ENCODE measurements around the gene GATB. TPM values are rescaled to one million over a fixed set of nuclear protein-coding genes. Genes with fewer than 3 reads are reported as not detected.

The GATB gene
- total RNA-seq, 1 experiment from 2014 or later, result 21.2 TPM

DNA sequence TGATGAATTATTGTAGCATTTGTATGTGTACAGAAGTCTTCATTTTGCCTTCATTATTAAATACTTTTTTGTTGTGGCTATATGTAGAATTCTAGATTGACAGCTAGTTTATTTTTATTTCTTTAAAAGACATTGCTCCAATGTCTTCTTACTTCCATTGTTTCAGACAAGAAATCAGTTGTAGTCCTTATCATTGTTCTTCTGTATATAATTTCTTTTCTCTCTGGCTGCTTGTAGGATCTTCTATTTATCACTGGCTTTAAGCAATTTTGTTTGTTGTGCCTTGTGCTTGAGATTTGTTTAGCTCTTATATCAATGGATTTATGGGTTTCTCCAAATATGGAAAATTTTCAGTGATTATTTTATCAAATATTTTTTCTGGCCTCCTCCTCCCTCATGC, 13.5 kb upstream of the GATB start:
- Mint-ChIP-seq H3K9me3 (peaks cover 38 to 39% of the 10 kb centered on the region in 2 experiments), H3K27ac (no peak overlapping the region), H3K4me1 (0 out of 4 replicates have a peak, but pooled peaks cover 0 to 2% of the 10 kb centered on the region in 2 experiments), H3K27me3 (ENCODE audit: low read depth) (no peaks in the 10 kb centered on the region), H3K36me3 (ENCODE audit: insufficient read depth in 1 of 3, low read depth in 3 of 3) (peaks cover 15 to 45% (median 30%) of the 10 kb centered on the region in 3 experiments), H3K4me3 (no peak overlapping the region)
- Histone ChIP-seq H3K4me1 (ENCODE audit: insufficient read depth, low read length) (no peaks in the 10 kb centered on the region), H2AK5ac (ENCODE audit: insufficient read length, low read length) (no peak overlapping the region), H3K56ac (ENCODE audit: insufficient read length, low read depth, low read length) (no peak overlapping the region), H3K9ac (ENCODE audit: extremely low read depth, insufficient read length, low read length) (no peak overlapping the region), H2BK120ac (ENCODE audit: low read depth, low read length, poor library complexity, severe bottlenecking) (no peak overlapping the region), H4K91ac (ENCODE audit: insufficient read length, low read depth, low read length) (no peak overlapping the region), H3K23ac (ENCODE audit: insufficient read length, low read depth, low read length) (no peak overlapping the region), H3K4me2 (ENCODE audit: insufficient read depth, insufficient read length, low read length) (no peak overlapping the region), H2BK5ac (ENCODE audit: insufficient read length, low read length) (no peak overlapping the region), H3K14ac (ENCODE audit: insufficient read depth, low read length) (no peak overlapping the region), H2AFZ (ENCODE audit: low read length) (no peak overlapping the region), H2BK15ac (ENCODE audit: low read depth, low read length) (no peak overlapping the region), H3K27me3 (ENCODE audit: insufficient read depth, low read length) (no peaks in the 10 kb centered on the region), H2BK20ac (ENCODE audit: low read depth, low read length, poor library complexity, severe bottlenecking) (no peak overlapping the region), H3T11ph (ENCODE audit: low read length) (no peak overlapping the region), H3K79me1 (ENCODE audit: insufficient read depth, low read depth, low read length, poor library complexity, severe bottlenecking) (no peaks in the 10 kb centered on the region), H3K79me2 (ENCODE audit: insufficient read depth, low read length) (no peaks in the 10 kb centered on the region), H3K9me3 (ENCODE audit: control insufficient read depth, low read depth, low read length) (peaks cover 5% of the 10 kb centered on the region), H4K5ac (ENCODE audit: insufficient read length, low read depth, low read length) (no peak overlapping the region), H3K27ac (ENCODE audit: insufficient read length, low read depth, low read length) (no peak overlapping the region), H3K23me2 (ENCODE audit: insufficient read length, low read depth, low read length, poor library complexity, severe bottlenecking) (no peaks in the 10 kb centered on the region), H3K18ac (ENCODE audit: insufficient read length, low read depth, low read length) (no peak overlapping the region), H4K8ac (replicated peaks; ENCODE audit: insufficient read length, low read depth, low read length) (no peak overlapping the region), H2BK12ac (ENCODE audit: insufficient read length, low read depth, low read length) (no peak overlapping the region), H4K20me1 (ENCODE audit: control insufficient read depth, insufficient read depth, insufficient read length) (no peaks in the 10 kb centered on the region), H3K4ac (ENCODE audit: low read depth, low read length) (no peak overlapping the region)
- DNase-seq, result no peak
- TF ChIP-seq, protein P1, sequence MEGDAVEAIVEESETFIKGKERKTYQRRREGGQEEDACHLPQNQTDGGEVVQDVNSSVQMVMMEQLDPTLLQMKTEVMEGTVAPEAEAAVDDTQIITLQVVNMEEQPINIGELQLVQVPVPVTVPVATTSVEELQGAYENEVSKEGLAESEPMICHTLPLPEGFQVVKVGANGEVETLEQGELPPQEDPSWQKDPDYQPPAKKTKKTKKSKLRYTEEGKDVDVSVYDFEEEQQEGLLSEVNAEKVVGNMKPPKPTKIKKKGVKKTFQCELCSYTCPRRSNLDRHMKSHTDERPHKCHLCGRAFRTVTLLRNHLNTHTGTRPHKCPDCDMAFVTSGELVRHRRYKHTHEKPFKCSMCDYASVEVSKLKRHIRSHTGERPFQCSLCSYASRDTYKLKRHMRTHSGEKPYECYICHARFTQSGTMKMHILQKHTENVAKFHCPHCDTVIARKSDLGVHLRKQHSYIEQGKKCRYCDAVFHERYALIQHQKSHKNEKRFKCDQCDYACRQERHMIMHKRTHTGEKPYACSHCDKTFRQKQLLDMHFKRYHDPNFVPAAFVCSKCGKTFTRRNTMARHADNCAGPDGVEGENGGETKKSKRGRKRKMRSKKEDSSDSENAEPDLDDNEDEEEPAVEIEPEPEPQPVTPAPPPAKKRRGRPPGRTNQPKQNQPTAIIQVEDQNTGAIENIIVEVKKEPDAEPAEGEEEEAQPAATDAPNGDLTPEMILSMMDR (conservative IDR thresholded peaks at IDR 0.05), result no peak

Measured in H9 (cell line).